Tibial artery (tissue), 4 donors: Measurements from ENCODE around the gene GSC2.

Experiments used
- DNase-seq, 2 donors: peaks; one replicate each; pipeline ENCODE4 v3.0.0-alpha.2; 2019
- H3K27ac ChIP-seq, 2 donors: fragments of 200-600 bp; sonication (generic) in 1 of 2; 1 replicate in 1 of 2; 2 replicates in 1 of 2; pipeline ENCODE4 v1.5.1; 2018 to 2019; ENCODE audit warnings: mild to moderate bottlenecking in 1 of 2
- H3K27me3 ChIP-seq, 2 donors: fragments of 200-600 bp; sonication (generic) in 1 of 2; one replicate each; pipeline versions ENCODE4 v1.5.1 to v1.6.0; 2016 to 2019
- H3K36me3 ChIP-seq, 3 donors: fragments of 200-600 bp; sonication (generic) in 2 of 3; one replicate each; pipeline ENCODE4 v1.5.1; 2016 to 2019; ENCODE audit warnings: mild to moderate bottlenecking in 2 of 3
- H3K4me1 ChIP-seq, 4 donors: fragments of 200-600 bp; sonication (generic) in 2 of 4; 1 replicate in 3 of 4; 2 replicates in 1 of 4; pipeline ENCODE4 v1.5.1; 2016 to 2019
- H3K4me3 ChIP-seq, 2 donors: fragments of 200-600 bp; sonication (generic) in 1 of 2; 1 replicate in 1 of 2; 2 replicates in 1 of 2; pipeline ENCODE4 v1.5.1; 2018 to 2019; ENCODE audit warnings: mild to moderate bottlenecking in 2 of 2
- H3K9me3 ChIP-seq, 3 donors: fragments of 200-600 bp; sonication (generic) in 1 of 3; one replicate each; pipeline ENCODE4 v1.5.1; 2016 to 2019
- intact Hi-C: fragments of 100-400 bp; cut with DNase I; formaldehyde crosslinking; loops from one replicate; pipeline ENCODE4 v1.15.0; 2023; ENCODE audit warnings: low total_unique reads
- TF ChIP-seq, protein P1 (sequence below), 2 experiments: fragments of 200-600 bp in 1 of 2; fragments of 450-650 bp in 1 of 2; IDR thresholded peaks; one replicate each; pipeline ENCODE4 v1.5.1; 2017 to 2019; ENCODE audit warnings: antibody characterized with exemption in 2 of 2, mild to moderate bottlenecking in 1 of 2, moderate library complexity in 1 of 2

Gene GSC2

GRCh38 chr22:19148417-19149046 is 1.6 kb downstream of the GSC2 start:
- no peaks in the 10 kb centered on the region for H3K36me3 ChIP-seq
- intact Hi-C loops, result no loop called here
- DNase-seq, result no peak
- H3K27ac ChIP-seq, result no peak overlapping the region
- TF ChIP-seq, protein P1, sequence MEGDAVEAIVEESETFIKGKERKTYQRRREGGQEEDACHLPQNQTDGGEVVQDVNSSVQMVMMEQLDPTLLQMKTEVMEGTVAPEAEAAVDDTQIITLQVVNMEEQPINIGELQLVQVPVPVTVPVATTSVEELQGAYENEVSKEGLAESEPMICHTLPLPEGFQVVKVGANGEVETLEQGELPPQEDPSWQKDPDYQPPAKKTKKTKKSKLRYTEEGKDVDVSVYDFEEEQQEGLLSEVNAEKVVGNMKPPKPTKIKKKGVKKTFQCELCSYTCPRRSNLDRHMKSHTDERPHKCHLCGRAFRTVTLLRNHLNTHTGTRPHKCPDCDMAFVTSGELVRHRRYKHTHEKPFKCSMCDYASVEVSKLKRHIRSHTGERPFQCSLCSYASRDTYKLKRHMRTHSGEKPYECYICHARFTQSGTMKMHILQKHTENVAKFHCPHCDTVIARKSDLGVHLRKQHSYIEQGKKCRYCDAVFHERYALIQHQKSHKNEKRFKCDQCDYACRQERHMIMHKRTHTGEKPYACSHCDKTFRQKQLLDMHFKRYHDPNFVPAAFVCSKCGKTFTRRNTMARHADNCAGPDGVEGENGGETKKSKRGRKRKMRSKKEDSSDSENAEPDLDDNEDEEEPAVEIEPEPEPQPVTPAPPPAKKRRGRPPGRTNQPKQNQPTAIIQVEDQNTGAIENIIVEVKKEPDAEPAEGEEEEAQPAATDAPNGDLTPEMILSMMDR (IDR thresholded peaks at IDR 0.05), result no peak
- no peaks in the 10 kb centered on the region for H3K9me3 ChIP-seq
- H3K4me1 ChIP-seq, result peaks cover 0 to 33% (median 18%) of the 10 kb centered on the region in 4 donors
- H3K4me3 ChIP-seq, result peak overlapping the region in 1 of 2 donors; percentile 43
- H3K27me3 ChIP-seq, result peaks cover 5 to 47% of the 10 kb centered on the region in 2 donors

DNA sequence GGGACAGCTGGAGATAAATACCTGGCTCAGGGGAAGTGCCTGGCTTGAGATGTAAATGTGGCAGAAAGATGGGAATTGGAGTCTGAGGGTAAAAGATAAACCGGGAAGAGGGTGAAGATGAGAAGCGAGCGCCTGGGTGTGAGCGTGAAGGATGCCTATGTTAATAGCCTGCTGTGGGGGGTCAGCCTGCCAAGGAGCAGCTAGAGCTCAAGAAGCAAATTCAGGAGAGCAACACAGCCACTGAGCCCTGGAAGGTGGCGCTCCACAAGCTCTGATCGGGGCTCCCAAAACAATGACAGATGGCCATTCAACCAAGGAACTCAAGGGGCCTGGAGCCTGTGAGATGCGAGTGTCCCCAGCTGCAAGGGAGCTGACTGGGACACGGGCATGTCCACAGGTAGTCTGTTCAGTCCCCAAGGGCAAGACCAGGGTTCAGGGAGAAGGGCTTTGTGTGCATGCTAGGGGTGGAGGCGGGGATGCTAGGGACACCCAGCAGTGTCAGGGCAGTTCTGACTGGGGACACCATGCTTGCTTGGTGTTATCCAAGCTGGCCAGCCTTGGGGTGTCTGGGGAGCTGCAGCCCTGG is 2.8 kb downstream of the GSC2 start:
- no peak overlapping the region for H3K27ac ChIP-seq
- H3K9me3 ChIP-seq, result no peaks in the 10 kb centered on the region
- TF ChIP-seq, protein P1 (IDR thresholded peaks at IDR 0.05), result no peak
- intact Hi-C loops, result no loop called here
- peaks cover 0 to 6% (median 4%) of the 10 kb centered on the region in 3 donors for H3K36me3 ChIP-seq
- no peak overlapping the region for H3K4me3 ChIP-seq
- DNase-seq, result no peak
- peaks cover 0 to 46% (median 25%) of the 10 kb centered on the region in 4 donors for H3K4me1 ChIP-seq
- peaks cover 5 to 38% of the 10 kb centered on the region in 2 donors for H3K27me3 ChIP-seq

DNA sequence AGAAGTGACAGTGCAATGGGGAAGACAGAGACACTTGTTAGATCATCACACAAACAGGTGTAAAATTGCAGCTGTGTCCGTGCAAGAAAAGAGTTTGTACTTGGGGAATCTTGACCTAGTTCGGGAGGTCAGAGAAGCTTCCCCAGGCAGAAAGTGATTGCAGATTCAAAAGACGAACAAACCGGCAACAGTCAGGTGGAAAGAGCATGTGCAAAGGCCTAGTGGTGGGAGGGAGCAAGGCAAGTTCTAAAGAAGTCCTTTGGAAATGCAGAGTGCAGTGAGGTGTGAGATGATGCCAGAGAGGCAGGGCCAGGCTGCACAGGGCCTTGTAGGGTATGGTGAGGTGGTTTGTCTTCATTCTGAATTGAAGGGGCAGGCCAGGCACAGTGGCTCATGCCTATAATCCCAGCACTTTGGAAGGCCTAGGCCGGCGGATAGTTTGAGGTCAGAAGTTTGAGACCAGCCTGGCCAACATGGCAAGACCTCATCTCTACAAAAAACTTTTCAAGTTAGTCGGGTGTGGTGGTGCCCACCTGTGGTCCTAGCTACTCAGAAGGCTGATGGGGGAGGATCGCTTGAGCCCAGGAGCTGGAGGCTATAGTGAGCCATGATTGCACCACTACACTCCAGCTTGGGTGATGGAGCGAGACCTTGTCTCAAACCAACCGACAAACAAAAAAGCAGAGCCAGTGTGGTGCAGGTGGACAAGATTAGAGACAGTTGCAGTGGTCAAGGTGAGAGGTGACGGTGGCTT is 3.7 kb downstream of the GSC2 start:
- no peaks in the 10 kb centered on the region for H3K9me3 ChIP-seq
- peaks cover 0 to 46% (median 25%) of the 10 kb centered on the region in 4 donors for H3K4me1 ChIP-seq
- H3K36me3 ChIP-seq, result peaks cover 2 to 15% (median 13%) of the 10 kb centered on the region in 3 donors
- DNase-seq, result no peak
- H3K4me3 ChIP-seq, result no peak overlapping the region
- intact Hi-C loops, result no loop called here
- TF ChIP-seq, protein P1 (IDR thresholded peaks at IDR 0.05), result no peak
- no peak overlapping the region for H3K27ac ChIP-seq
- peaks cover 5 to 29% of the 10 kb centered on the region in 2 donors for H3K27me3 ChIP-seq

- TF ChIP-seq, protein P1 (IDR thresholded peaks at IDR 0.05), result no peak
- Histone ChIP-seq H3K9me3 (no peaks in the 10 kb centered on the region), H3K27me3 (peaks cover under 1 to 7% of the 10 kb centered on the region in 2 donors), H3K27ac (peak overlapping the region; percentile 73 to 83), H3K4me3 (peak overlapping the region; percentile 75 to 76), H3K36me3 (peaks cover 23 to 39% (median 35%) of the 10 kb centered on the region in 3 donors), H3K4me1 (peaks cover 0 to 29% (median 15%) of the 10 kb centered on the region in 4 donors)
- intact Hi-C loops, result loop anchor here (5.0 kb wide), 1 partner anchor 488 kb away; no protein-coding TSS in a partner anchor
- no peak for DNase-seq
Measured at GRCh38 chr22:19143967-19144400, 6.1 kb downstream of the GSC2 start.

- no peak for DNase-seq
- Histone ChIP-seq H3K27ac (no peak overlapping the region), H3K36me3 (peaks cover 31 to 47% (median 43%) of the 10 kb centered on the region in 3 donors), H3K4me1 (peaks cover 0 to 24% (median 13%) of the 10 kb centered on the region in 4 donors), H3K9me3 (no peaks in the 10 kb centered on the region), H3K4me3 (no peak overlapping the region), H3K27me3 (no peaks in the 10 kb centered on the region)
- intact Hi-C loops, result loop anchor here (5.0 kb wide), 1 partner anchor 489 kb away; no protein-coding TSS in a partner anchor
- TF ChIP-seq, protein P1 (IDR thresholded peaks at IDR 0.05), result no peak
Measured at GRCh38 chr22:19143212-19143611, 6.9 kb downstream of the GSC2 start.
